Islet precursor cell (in vitro differentiated cells): ENCODE data around the gene UBE2E1.
A peak's percentile ranks its signal among the peaks of the same experiment; 100 is the strongest.

Experiments used
- DNase-seq: peaks from one replicate; pipeline ENCODE4 v3.0.0-alpha.2; 2018

Gene UBE2E1

DNA sequence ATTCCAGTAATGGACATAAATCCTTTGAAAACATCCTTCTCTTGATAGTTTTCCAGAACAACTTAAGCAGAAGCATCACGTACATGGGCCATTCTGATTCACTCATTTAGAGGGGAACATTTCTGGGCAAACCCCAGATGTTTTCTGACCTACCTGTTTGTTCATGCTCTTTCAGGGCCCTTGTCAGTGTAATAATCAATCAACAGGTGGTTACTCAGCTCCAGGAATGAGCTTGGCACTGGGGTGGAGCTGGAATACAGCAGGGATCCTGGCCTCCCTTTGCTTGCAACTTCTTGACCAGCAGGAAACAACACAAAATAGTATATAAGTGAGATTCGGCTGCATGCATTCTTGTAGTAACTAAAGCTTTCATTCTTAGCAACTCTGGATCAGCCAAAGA lies 9.2 kb upstream of the UBE2E1 start:
- DNase-seq, result no peak

DNA sequence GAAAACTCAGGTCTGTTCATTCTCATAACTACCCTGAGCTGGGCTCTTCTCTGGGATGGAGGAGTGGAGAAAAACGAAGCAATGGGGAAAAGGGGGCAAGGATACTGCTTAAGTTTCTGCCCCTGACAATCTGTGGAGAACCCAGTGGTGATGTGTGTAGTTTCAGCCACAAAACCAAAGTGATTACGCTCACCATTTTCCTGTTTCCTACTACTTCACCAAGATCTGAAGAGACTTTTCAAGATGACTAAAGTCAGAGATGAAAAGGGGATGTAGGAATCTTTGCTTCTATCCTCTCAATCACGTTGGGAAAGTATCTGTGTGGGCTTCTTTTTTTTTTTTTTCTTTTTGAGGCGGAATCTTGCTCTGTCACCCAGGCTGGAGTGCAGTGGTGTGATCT lies 8.3 kb upstream of the UBE2E1 start:
- no peak for DNase-seq

DNA sequence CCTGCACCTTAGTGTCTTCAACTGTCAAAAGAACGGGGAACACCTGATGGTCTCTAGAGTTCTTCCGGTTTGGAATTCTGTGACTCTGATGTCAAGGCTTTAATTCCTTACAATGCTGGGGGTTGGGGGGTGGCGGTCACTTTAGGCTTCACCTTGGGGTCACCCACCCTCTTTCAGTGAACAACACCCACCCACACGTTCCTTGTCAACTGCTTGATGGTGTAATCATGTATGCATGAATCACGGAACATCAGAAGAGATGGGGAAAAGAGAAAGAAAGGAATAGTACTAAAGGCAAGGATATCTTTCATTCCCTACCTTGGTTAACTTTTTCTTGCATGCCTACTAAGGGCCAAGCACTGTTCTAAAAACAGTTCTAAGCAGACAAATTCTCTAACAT lies 7.3 kb upstream of the UBE2E1 start:
- no peak for DNase-seq

DNA sequence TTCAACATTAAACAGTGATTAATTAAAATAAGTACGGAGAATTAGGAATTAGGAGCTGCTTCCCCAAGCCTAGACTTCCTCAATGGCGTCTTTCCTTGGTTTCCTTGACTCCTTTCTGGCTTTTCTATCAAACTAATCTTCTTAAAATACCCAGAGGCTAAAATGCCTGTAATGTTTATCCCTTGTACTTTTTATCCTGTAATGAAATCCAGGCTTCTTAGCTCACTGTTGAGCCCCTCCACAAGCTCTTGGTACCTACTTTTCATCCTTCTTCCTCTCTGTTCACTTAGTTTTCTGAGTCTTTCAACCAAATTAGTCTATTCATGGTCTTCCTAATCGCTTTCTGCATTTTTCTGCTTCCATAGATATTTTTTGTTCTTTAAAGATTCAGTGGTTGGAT lies 6.9 kb upstream of the UBE2E1 start:
- DNase-seq, result no peak

DNA sequence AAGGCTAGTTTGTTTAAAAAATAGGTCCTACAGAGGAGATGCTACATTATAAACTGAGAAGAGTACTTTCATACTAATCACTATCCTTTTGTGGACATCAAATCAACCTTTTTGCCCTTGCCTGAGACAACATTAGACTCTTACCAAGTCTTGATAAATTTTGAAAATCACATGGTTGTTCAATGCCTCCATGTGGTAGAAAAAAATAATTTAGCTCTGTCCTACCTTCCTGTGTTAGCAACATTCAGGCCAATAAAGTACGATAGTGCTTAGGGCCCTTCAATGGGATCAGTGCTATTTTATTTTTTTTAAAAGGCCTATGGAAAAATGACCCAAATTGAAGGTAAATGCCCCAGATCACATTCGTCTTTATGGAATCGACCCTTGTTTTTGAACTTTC lies 5.0 kb upstream of the UBE2E1 start:
- DNase-seq, result no peak

DNA sequence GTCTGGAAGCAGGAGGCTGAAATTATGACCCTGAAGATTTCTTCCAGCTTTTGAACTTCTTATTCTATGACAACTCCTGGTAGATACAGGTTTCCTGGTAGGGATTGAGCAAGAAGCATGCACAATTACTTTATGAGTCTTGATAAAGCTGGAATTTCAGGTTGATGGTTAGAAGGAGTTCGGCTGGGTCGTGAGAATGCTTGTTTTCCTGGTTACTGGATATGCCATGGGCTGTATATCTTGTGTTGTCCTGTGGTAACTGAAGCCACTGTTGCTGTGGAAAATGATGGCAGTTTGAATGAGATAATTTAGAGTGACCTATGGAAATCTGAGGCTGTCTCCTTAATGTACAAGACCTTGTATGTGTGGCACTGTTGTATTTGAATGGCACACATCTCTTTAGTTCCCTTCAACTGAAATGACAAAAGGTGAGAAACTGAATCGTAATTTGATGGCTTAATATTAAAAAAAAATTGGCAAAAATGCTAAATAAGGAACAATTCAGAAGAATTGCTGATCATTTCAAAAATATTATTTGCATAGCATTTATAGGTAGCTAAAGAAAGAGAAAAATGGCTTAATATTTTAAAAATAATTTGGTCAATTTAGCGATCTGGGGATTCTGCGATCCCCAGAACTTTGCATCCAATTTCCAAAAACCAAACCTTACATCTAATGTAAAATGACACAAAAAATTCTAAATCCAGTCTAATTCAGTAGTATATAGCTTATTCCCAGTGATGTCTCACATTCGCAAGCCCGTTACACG lies 1.1 kb upstream of the UBE2E1 start:
- DNase-seq, result no peak

DNA sequence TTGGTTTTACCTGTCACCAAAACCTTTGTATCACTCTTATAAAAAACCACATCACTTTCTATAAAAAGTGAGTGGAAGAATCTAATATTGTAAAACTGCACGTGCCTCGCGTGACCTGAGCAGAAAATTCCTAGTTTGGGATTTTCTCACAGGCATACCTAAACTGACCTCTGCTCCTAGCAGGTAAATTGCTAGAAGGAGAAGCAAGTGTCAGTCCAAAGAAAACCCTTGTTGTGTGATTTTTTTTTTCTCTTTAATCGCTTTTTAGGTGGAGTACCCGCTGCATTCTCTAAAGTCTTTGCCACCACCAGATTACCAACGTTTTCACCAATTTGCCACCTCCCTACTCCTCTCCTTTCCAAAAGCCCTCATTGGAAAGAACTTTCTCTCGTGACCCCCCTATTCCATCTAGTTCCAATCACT lies 534 bp upstream of the UBE2E1 start:
- no peak for DNase-seq

DNA sequence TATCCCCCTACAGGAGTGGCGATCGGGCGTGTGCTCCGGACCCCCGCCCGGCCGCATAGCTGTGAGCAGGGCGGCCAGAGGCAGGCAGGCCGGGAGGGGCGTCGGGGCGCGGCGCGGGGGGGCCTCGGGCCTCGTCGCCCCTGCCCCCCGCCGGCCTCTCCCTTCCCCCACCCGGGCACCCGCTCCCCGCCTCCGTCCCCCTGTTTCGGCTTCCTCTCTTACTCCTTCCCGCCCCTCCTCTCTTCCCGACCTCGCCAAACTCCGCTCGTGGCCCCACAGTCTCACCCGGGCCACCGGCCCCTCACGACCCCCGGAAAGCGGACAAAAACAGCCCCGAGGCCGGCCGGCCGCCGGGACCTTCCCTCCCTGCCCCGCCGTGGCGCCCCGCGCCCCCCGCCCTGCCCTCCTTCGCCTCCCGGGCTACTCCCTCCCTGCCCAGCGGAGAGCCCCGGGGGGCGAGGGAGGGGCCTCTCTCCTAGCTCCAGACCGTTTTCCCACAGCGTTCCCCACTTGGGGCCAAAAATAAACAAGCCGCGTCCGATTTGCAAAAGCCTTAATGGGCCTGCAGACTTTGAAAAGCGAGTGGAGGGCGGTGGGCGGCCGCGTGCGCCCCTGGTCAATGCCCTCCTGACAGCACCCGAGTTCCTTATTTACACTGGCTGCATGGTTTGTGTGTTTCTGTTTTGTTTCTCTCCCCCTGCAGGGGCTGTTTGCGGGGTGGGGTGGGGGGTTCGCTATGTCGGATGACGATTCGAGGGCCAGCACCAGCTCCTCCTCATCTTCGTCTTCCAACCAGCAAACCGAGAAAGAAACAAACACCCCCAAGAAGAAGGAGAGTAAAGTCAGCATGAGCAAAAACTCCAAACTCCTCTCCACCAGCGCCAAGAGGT lies 1.0 kb downstream of the UBE2E1 start:
- peak; percentile 62 for DNase-seq

DNA sequence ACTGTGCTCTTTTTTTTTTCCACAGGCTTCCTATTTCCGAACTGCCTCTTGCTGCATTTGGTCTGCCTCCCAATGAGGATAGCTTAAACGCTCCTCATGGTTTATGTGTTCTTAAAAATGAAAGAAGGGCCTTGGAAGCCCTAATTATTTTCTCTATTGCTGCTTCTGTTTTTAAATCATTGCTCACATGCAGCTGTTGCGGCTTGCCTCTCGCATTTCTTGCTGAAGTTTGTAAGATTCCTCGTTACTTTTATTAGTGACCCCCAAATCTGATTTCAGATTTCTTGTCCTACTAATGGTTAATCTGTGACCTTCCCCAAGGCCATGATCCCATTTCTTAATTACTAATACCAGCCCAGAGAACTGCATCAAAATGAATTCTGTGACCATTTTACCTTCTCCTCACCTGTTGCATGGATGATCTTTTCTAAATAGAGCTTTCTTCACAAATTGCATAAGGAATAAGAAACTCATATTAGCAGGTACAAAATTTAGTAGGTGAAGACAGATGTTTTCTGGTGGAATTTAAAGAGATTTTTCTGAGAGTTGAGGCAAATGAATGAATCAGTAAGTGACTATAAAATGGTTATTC lies 1.8 kb downstream of the UBE2E1 start:
- no peak for DNase-seq

DNA sequence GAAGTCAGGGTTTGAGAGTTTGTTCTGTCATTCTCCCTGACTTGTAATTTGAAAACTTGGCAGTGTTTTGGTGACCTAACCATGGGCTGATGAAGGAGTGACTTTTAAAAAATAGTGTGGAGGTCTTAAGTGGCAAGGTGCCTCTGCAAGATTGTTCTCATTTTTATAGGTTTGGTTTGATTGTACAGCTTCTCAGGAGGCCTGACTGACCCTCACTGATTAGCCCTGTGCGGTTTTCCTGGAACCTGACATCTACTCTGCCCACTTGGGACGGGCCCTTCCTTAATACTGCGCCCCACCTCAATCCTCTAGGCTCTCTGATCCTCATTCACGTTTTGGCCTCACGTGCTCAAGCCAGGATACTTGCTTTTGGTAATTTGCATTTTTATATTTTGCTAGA lies 2.8 kb downstream of the UBE2E1 start:
- DNase-seq, result no peak

DNA sequence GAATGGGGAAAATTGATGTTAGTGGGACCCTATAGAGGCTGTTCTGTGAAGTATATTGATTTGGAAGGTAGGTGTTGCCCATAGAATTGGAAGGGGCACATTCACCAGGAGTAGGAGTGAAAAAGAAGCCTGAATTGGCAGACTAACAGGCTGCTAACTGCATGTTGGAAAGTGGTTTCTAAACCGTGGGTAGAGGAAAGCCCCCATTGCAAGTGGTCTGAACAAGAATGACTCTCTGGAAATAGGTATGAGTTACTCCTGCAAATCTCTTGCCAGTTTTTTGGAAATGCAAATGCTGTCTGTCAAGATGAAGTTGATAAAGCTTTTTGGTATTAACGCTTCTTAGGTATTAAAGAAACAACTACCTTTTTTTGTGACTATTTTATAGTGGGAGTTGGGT lies 3.5 kb downstream of the UBE2E1 start:
- DNase-seq, result no peak

DNA sequence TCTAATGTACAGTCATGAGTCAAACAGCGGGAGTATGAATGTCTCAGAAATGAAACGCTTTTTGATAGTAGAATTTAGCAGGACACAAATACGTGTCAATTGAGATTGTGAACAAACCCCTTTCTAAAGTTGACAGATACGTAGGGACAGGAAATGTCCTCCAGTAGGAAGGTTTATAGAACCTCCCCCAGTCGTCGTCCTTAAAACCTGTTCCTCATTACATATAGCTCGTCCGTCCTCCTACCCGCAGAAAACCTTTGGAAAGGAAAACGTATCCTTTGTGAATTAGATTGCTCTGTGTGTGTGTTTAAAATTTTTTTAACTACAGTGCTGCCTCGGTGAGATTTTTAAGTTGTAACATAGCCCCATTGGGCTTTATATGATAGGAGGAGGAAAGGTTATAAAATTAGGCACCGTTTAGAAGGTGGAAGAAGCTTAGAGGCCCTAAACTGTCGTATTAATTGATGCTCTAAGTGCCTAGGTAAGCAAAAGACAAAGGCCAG lies 4.1 kb downstream of the UBE2E1 start:
- no peak for DNase-seq

DNA sequence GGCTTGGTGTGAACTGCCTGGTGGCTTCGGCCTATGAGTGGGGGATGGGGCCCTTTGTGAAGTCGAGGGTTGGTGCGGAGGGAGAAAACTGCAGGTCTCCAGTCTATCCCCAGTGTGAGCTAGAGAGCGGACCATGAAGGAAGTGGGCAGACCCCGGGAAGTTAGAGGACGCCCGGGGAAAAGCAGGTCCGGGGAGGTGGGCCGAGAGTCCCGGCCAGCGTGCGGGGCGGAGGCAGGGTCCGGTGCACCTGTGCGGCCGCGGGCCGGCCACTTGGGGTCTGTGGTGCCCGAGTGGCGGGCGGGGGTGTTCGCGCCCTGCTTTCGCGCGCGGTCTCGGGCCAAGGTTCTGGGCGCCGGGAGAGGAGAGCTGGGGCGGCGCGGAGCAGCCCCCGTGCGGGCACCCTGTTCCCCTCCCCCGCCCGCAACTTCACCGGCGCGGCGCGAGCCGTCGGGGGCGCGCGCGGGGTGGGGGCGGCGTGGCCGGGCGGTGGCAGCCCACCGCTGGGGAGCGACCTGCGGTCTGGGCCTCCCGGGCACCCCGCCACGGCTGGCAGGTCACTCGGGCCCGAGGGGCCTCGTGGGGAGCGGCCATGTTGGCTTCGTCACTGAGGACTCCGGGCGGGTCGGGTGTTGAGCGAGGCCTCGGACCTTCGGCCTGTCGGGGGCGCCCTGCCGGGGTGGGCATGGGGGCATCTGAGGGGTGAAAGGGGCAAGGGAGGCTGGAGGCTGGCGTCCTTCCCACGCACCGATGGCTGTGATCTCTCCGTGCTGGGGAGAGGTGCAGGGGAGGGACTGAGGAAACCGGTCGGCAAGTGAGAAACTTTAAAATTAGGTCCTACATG lies 4.8 kb downstream of the UBE2E1 start:
- peak; percentile 82 for DNase-seq

DNA sequence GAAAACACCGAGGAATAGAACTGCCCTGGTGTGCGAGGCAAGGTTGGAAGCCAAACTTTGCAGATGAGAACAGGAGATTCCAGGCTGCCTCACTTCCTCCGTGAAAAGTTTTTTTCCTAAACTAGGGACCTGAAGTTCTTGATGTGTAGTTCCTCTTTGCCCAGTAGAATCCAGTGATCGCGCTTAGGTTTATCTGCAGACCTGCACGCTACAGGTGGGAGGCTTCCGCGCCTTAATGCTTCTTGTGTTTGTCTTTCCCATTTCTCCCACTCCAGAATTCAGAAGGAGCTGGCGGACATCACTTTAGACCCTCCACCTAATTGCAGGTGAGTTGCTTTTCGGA lies 5.4 kb downstream of the UBE2E1 start:
- DNase-seq, result no peak

DNA sequence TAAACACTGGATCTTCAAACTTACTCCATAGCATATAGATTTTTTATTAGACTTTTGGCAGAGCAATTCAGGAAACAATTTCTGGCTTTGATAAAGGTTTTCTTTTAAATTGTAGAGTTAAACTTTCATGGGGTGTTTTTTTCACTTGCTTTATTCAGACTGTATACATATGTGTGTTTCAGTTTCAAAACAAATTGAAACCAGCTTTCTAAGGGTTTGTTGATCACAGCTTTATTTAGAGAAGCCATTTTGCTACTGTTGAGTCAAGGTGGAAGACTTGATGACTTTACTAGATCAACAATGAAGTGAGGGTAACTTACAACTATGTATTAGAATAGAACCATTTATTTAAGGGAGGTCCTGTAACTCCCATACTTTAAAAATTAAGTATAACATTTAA lies 6.2 kb downstream of the UBE2E1 start:
- DNase-seq, result no peak

DNA sequence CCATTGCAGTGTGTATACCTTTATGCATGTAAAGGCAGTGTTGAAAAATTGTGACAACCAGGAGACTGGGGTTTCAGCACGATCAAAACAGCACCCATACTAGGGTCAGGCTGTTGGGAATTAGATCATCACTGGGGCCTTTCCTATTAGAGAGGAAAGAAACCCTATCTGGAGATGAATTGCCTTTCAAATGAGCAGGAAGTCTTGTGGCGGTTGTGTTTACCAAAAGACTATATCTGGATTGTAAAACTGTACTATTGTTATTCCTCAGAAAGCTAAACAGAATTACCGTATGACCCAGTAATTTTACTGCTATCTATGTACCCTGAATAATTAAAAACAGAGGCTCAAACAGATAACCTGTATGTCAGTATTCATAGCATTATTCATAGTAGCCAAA lies 10.1 kb downstream of the UBE2E1 start:
- no peak for DNase-seq

DNA sequence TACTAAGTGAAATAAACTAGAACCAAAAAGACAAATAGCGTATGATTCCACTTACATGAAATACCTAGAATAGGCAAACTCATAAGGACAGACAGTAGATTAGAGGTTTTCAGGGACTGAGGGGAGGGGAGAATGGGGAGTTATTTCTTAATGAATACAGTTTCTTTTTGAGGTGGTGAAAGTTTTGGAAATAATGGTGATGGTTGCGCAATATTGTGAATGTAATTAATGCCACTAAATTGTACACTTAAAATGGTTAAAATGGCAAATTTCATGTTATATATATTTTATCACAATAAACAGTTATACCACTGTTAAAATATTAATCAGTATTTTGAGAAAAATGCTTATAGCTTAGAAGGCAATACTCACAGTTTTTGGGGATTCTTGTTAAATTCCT lies 11.0 kb downstream of the UBE2E1 start:
- no peak for DNase-seq

DNA sequence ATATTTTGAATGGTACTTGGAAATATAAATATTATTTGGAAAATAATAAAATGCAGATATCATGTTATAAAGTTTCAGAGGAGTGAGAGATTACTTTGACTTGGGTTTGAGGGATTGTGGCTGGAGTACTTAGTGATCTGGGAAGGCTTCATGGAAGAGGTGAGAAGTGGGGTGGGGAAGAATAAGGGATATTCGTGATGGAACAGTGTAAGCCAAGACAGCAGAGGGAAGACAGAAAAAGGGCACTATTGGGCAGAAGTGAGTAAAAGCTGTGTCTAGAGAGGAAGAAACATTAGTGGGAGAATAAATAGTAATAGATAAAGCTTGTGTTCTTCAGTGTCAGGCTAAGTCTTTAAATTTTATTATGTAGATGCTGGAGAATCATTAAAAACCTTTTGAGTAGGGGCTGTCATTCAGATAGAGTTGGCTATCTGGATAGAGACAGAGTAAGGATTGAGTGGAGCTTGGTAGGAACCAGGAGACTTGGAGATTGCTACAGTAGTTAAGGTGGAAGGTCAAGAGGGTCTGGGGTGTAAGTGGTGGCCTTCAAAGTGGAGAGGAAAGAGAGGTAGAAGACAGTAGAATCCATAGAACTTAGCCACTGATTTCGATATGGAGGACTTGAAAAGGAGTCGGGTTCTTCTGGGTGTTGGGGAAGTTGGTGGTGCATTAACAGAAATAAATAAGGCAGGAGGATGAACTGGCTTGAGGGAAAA lies 11.9 kb downstream of the UBE2E1 start:
- no peak for DNase-seq

DNA sequence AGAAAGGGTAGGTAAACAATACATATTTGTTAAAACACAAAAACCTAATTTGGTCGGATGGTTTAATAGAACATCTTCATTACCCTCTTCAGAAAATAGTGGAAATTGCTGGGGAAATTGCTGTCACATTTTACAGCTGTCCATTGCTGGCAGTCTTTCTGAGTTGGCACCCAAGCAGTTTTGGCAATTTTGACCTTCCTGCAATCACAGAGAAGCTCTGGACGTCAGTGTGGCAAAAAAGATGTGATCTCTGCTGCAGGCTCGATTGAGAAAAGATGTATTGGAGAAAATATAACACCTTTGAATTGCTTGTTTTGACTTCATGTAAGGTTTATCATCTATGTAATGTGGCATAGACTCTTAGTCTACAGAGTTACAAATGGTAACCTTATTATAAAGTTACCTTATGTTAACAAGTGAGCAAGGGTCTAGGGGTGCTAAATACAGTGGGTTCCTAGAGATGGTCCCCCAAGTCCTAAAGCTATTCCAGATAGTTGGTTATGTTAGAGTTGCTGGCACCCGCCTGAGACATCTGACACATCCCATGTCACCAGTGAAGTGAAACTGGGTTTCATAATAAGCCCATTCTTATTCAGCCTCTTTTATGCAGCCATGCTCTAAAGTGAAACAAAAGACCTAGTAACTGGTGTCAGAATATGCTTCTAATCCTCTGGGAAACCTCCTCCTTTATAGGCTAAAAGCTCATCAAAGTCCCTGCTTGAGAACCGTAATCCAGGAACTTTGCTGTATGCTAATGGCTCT lies 14.0 kb downstream of the UBE2E1 start:
- no peak for DNase-seq

DNA sequence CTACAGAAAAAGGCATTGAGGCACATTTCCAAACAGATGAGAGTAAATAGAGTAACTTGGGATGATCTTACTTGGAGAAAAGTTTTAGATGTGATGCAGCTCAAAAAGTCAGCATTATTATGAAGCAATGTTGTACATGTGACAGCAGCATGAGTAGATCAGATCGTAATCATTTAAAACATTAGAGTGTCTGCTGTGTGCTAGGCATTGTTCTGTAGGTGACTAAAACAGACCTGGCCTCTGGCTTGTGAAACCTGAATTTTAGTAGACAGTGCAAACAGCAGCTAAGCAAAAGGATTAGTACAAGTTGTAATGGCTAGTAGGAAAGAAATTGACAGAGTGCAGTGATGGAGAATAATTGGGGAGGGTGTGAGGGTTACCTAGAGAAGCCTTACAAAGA lies 15.1 kb downstream of the UBE2E1 start:
- DNase-seq, result no peak

DNA sequence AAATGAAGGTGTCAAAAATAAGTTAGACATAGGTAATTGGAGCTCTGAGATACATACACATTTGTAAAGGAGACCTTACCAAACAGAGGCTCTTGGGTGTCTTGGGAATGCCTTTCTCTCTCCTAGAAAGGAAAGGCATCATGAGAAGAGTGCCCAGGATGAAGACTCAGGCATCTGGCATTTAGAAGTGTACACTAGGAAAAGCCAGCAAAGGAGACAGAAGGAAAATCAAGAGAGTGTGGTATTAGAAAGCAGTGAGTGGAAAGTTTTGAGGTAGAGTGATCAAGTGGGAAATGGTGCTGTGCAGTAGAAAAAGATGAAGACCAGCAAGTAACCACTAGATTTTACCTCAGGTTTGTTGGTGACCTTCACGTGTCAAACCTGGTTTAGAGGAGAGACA lies 16.1 kb downstream of the UBE2E1 start:
- no peak for DNase-seq

DNA sequence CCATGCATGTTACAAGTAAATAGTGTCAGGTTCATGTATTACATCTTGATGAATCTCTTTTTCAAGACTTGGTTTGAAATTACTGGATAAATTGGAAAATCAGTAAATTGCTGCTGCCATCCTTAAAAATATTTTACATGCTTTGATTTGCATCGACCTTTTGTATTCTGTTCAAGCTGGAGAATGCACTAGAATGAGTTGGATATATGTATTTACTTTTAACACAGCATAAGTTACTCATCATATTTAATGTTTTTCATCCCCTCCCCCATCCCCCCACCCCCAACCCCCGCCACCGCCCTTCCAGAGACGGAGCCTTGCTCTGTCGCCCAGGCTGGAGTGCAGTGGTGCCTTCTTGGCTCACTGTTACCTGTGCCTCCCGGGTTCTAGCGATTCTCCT lies 16.8 kb downstream of the UBE2E1 start:
- DNase-seq, result no peak
